COR-L47 (cell line): ENCODE data around the gene FYN.
A peak's percentile ranks its signal among the peaks of the same experiment; 100 is the strongest.

Experiments
- DNase-seq: peaks from one replicate; lab custom pipeline; 2025; lab: John Stamatoyannopoulos, UW

The FYN gene

GRCh38 chr6:111880181-111880888 lies 7.1 kb upstream of the FYN start:
- DNase-seq, result no peak

- no peak for DNase-seq
Measured at GRCh38 chr6:111875741-111876140, 2.5 kb upstream of the FYN start.

DNA sequence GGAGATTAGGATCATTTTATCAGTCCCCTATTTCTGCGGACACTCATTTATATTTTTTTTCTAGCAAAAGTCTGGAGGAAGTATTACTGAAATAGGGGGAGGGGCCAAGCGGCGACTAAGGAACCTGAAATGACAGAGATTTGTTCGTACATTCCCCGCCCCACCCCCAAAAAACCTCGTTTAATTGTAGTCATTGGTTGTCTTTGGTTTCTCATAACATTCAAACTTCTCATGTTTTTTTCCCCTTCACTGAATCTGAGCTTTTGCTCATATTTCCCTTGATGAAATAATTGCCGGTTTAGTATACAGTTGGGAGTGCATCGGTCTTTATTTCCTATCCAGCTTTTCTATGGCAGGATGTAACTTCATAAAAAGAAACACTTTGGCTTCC lies 768 bp upstream of the FYN start:
- DNase-seq, result no peak

DNA sequence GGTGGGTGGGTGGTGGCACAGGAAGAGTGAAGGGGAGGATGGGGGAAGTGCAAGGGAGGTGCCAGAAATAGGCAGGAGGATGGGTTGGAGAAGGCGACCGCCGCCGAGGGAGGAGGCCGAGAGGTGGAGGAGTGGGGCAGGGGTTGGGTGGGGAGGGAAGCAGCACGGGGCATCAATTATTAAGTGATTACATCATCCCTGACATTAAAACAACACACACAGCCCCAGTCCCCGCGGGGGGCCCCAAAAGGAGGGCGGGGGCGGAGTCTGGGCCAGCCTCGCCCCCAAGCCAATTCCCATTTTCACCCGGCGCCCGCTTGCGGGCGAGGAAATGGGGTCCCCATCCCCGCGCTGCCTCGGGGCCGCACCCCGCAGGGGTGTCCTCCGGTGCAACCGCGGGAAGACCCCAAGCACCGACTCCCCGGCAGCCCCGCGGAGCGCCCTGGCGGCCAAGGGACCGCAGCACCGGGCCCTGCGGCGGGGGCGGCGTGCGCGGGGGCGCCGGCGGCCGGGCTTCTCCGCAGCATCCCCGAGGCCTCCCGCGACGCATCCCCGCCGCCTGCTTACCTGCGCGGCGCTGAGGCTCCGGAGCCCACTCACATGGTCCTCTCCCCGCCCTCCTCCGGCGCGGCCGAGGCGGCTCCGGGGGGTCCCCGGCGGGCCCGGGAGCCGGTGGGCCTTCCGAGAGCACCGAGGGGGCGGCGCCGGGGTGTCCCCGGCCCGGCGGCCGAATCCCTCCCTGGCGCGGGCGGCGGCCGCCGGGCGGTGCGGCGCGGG lies 663 bp downstream of the FYN start:
- DNase-seq, result peak; percentile 43

DNA sequence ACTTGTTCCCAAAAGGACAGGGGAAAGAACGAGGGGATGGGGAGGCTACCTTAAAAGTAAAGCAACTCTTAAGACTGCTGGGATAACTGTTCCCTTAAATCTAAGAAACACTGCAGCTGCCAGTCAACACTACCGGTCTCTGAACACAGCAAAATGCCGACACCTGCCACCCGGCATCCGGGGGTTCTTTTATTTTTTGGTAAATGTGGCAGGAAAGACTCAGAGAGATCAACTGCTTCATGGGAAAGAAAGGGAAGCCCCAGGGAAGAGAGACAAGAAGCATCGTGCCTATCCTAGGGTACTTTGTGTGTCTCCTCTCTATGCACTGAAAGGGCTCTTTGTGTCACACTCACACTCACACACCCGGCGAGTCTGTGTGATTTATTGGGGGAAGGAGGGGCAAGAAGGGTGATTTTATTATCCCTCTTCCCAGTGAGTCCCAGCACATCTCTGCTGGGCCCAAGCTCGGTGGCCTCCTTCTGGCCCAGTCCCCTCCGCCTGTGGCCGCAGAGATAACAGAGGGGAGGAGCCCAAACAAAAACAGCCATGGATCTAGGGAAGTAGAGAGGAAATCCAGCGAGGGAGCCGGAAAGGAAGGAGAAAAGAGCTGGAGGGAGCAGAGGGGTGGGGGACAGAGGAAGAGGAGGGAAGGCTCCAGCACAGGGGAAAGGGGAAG lies 1.4 kb downstream of the FYN start:
- DNase-seq, result peak; percentile 28

DNA sequence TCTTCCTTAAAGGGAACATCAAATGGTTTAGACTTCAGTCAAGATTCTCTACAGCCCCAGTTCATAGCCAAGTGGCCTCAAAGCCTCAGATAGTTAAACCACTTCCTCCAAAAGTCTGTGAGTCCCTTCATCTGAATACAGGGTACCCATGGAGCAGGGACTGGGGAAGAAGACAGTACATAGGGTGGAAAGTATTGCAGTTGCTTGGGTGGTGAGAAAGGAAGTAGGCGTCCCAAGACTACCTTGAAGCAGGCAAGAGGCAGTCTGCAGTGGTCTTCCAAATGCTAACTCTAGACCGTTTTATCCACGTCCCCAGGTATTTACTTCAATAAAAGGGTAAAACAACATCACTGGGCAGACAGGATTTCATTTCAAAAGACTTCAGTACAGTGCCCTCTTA lies 2.0 kb downstream of the FYN start:
- no peak for DNase-seq

DNA sequence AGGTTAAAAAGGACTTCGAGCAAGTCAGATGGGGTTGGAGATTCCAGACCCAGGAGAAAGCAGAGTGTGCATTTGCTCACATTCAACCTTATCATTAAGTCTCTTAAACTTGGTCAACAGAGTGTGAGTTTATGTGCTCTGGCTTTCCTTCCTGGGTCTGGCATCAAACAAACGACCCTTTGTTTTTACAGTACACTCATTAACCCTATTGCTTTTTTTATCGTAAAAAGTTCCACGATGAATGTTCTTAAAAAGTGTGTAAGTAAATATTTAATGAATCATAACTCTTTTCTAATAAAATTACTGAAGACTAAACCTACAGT lies 2.5 kb downstream of the FYN start:
- no peak for DNase-seq

- no peak for DNase-seq
Measured at GRCh38 chr6:111870051-111870741, 3.1 kb downstream of the FYN start.

DNA sequence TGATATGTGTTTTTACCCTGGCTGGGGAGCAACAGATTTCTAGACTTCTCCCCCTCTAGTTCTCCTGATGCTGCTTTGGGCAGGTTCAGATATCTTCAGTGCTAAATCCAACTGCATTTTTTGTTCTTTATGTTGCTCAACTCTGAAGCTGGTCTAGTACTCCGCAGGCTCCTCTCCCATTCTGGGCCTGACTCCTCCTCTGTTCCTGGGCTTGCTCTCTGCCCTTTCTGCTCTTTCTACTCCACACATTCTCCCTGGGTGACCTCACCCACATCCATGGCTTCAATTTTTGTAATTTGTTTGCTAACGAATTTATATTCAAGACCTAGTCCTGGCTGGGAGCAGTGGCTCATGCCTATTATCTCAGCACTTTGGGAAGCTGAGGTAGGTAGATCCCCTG lies 6.4 kb downstream of the FYN start:
- DNase-seq, result no peak

DNA sequence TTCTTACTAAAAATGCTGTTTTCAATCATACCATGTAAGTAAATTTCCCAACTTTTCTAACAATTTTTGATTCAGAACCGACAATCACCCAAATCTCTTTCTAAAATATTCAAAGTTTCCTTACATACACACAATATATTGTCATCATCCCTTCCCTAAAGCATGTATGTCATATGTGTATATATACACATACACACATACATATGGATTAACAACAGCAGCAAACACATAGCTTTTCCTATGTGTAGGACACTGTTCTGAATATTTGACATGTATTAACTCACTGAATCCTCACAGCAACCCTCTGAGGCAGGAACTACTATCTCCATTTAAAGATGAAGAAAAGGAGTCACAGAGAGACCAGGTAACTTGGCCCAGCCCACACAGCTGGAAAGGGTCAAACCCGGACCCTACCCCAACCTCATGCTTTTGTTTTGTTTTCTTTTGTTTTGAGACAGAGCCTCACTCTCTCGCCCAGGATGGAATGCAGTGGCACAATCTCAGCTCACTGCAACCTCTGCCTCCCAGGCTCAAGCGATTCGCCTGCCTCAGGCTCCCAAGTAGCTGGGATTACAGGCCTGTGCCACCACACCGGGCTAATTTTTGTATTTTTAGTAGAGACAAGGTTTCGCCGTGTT lies 7.2 kb downstream of the FYN start:
- DNase-seq, result no peak

DNA sequence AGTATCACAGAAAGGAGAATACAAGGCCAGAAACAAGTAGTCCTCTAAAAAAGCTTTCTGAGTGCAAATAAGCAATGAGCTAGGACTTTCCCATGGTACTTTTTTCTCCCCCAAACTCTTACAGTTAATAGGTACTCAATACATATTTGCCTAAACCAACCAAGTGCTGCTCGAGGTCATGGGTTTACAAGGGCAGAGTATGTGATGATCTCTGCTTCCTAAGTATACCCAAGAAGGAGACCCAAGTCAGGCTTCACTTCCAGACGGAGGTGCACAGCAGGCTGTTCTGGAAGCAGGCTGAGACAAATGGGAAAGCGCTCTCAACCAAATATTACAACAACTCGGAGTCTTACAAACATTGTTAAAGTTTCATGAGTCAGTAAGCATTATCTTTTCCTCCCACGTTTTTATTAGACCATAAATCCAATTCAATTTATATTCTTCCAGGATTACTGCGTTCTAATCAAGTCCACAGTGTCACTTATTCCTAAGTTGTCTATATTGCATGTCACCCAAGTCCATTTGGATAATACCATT lies 8.1 kb downstream of the FYN start:
- no peak for DNase-seq

- no peak for DNase-seq
Measured at GRCh38 chr6:111864138-111865048, 8.9 kb downstream of the FYN start.

DNA sequence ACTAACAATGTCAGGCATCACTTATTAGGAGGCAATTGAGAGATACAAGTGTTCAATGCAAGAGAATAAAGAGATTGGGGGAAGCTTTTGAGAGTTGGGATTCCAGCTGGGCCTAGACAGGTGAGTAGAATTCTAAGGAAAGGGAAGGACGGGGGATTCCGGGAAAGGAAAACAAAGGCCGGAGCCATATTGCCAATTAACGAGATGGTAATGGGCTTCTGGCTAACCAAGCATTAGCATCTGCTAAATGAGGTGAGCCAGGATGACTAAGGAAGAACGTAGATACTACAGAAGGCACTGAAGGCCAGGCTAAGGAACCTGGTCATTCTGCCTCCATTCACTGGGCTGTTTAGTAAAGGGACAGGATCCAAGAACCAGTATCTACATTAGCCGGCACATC lies 10.5 kb downstream of the FYN start:
- no peak for DNase-seq

GRCh38 chr6:111862314-111862713 lies 10.9 kb downstream of the FYN start:
- no peak for DNase-seq

GRCh38 chr6:111861431-111861885 lies 11.8 kb downstream of the FYN start:
- peak; percentile 20 for DNase-seq

DNA sequence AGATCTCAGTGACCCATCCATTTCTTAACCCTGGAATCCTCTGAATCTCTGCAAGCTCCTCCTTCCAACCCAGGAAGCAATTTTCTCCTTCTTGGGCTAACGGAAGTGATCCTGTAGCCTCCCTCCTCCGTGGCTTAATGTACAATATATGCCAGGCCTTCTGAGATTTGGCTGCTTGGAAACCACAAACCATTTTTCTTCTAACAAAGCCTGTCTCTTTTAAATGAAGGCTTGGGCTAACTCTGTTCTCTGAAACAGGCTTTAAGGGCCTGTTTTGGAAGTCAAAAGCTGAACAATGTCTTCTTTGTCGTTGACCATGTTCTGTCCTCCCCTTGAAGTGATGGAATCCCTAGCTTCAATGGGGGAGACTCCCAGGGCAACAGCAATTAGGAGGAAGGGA lies 14.9 kb downstream of the FYN start:
- no peak for DNase-seq

DNA sequence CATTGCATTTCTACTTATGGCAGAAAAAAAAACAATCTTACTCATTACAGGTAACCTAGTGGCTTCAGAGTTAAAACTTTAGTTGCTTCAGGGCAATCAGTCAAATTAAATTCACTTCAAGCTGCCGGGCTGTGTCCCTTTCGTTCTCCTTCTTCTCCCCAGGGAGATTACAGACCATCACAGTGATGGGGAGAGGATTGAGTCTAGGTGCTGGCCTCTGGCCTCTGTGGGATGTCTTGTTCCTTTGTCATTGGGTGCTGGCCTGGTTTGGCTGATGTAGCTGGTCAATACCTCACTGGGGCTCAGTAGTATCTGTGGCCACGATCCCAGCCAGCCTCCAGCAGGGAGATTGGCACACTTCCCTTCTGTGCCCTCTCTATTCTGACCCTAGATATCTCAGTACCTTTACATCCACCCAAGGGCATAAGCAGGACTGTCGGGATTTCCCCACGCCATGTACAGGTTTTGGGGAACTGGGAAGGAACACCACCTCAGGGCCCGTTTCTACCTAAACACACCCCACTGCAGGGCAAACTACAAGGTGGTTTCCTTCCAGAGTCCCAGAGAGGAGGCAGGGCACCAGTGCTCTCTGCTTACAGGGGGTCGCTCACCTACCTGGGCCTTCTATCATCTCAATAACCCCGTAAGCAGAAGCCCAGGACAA lies 15.4 kb downstream of the FYN start:
- DNase-seq, result no peak

- DNase-seq, result no peak
Measured at GRCh38 chr6:111855753-111856152, 17.5 kb downstream of the FYN start.

DNA sequence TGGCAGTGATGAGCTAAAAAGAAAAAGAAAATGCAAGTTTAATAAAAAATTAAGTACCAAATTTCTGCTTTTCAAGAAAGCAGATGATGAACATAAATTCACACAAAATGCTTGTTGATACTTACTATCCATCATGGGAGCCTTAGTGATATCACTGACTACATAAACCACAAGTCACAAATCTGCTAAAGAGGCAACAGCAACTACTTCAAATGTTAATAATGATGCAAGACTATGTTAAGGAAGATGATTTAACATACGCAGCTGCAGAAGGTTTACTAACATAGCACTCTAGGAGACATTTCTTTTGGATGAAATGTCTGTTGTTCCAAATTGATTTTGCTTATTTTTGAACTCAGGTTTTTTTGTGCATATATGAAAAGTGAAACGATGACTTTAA lies 18.6 kb downstream of the FYN start:
- no peak for DNase-seq

DNA sequence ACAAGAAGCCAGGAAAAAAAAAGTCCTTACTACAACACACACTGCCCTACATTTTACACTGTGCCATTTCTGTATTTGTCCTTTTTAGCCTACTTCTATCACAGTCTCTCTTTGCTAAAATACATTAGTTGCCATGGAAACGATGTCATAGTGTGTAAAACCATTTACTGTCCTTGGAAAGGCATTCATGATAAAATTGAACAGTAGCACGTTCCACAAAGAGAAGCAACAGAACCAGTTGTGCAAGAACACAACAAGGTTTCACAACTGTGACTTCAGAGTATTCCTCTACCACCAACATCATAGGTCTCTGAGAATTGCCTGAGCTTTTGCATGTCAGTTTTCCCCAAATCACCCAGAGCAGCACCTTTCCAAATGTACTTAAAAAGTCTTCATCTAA lies 20.5 kb downstream of the FYN start:
- no peak for DNase-seq
